Measurements from ENCODE around the gene SELENOF. TPM values are rescaled to one million over a fixed set of nuclear protein-coding genes. Genes with fewer than 3 reads are reported as not detected.
"Not testable (repeated sequence)": the region's sequence is repeated elsewhere in the genome, so short reads cannot be mapped to it uniquely, and the experiment has no call there.

SELENOF gene
- total and polyA plus RNA-seq, 12 donors: 54.1 to 394 (median 197) TPM

DNA sequence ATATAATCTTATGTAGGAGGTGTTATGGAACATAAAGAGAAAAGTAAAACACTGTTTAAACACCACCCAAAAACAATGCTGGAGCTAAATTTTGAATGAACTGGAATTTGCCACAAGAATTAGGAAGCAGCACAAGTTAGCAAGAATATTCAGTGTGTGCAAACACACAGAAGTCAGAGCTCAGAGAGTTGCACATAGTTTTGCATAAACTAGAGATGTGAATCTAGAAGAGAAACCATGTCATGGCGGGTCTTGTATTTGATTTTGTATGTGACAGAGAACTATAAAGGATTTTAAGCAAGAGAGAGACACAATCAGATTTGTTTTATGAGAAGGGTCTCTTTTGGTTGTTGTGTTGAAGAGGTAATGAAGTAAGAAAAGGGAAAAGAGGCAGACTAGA, 38.2 kb downstream of the SELENOF start:
- Histone ChIP-seq H3K27ac (no peak overlapping the region), H3K36me3 (replicated peaks in 1 of 2) (peaks cover 0 to 14% of the 10 kb centered on the region in 2 donors), H3K9me3 (replicated peaks in 1 of 3) (no peaks in the 10 kb centered on the region), H3K4me3 (no peak overlapping the region), H3K27me3 (no peaks in the 10 kb centered on the region), H3K4me1 (replicated peaks in 1 of 2) (no peaks in the 10 kb centered on the region)
- no peak for DNase-seq
- TF ChIP-seq POLR2A (IDR thresholded peaks at IDR 0.05): no peak
- intact Hi-C loops (cut with DNase I): no loop called here
- 93 to 100% (median 97%) methylated on average over 1 of the region's 1 CpG for WGBS, 4 donors

DNA sequence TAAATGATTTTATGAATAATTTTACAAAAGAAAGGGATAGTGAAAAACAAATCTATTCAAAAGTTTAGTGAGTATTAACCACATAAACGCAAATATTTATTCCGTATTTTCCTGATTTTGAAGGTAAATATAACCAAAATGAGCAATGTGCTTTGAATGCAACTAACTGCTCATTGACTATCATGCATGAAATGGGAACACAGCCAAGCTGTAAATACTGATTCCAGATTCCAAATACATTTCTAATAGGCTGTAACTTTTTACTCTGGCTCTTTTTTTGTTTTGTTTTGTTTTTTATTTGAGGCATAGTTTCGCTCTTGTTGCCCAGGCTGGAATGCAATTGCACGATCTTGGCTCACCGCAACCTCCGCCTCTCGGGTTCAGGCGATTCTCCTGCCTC, 41.8 kb downstream of the SELENOF start:
- WGBS, 4 donors: 95 to 99% (median 96%) methylated on average over 8 of the region's 8 CpGs
- no peak overlapping the region for H3K4me3 ChIP-seq
- TF ChIP-seq, protein P1, sequence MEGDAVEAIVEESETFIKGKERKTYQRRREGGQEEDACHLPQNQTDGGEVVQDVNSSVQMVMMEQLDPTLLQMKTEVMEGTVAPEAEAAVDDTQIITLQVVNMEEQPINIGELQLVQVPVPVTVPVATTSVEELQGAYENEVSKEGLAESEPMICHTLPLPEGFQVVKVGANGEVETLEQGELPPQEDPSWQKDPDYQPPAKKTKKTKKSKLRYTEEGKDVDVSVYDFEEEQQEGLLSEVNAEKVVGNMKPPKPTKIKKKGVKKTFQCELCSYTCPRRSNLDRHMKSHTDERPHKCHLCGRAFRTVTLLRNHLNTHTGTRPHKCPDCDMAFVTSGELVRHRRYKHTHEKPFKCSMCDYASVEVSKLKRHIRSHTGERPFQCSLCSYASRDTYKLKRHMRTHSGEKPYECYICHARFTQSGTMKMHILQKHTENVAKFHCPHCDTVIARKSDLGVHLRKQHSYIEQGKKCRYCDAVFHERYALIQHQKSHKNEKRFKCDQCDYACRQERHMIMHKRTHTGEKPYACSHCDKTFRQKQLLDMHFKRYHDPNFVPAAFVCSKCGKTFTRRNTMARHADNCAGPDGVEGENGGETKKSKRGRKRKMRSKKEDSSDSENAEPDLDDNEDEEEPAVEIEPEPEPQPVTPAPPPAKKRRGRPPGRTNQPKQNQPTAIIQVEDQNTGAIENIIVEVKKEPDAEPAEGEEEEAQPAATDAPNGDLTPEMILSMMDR (IDR thresholded peaks at IDR 0.05): no peak
- no peak for TF ChIP-seq POLR2A (IDR thresholded peaks at IDR 0.05)

DNA sequence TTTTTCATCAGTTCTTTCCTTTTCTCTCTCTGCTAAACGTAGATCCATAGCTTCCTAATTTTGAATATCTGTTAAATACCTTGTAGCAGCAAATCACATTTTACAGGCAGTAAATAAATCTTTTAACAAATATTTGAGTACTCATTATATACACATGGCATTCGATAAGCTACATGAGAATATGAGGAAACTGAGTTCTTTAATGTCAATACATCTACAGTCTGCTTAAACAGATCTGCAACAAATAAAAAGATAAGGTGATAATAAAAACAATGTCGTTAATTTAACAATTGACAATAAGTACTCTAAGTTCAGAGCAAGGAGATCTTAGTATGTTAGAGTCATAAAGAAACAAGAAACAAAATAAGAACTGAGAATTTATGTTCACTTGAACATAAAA, 42.9 kb downstream of the SELENOF start:
- no peak for DNase-seq
- no peaks in the 10 kb centered on the region for H3K27me3 ChIP-seq
- H3K36me3 ChIP-seq (replicated peaks in 1 of 2): no peaks in the 10 kb centered on the region
- TF ChIP-seq, protein P1 (IDR thresholded peaks at IDR 0.05): no peak
- no peak for TF ChIP-seq POLR2A (IDR thresholded peaks at IDR 0.05)
- 91 to 98% (median 96%) methylated on average over 3 of the region's 3 CpGs for WGBS, 4 donors
- intact Hi-C loops (cut with DNase I): no loop called here
- H3K4me1 ChIP-seq (replicated peaks in 1 of 2): peaks cover 0 to 8% of the 10 kb centered on the region in 2 donors
- H3K9me3 ChIP-seq (replicated peaks in 1 of 3): no peaks in the 10 kb centered on the region
- H3K27ac ChIP-seq: no peak overlapping the region
- H3K4me3 ChIP-seq: no peak overlapping the region

More for the DNA sequence above, 41.8 kb downstream of the SELENOF start:
- Histone ChIP-seq H3K9me3 (replicated peaks in 1 of 3) (no peaks in the 10 kb centered on the region), H3K4me1 (replicated peaks in 1 of 2) (peaks cover 0 to 8% of the 10 kb centered on the region in 2 donors), H3K27me3 (no peaks in the 10 kb centered on the region), H3K27ac (no peak overlapping the region), H3K36me3 (replicated peaks in 1 of 2) (no peaks in the 10 kb centered on the region)
- intact Hi-C loops (cut with DNase I): no loop called here
- no peak for DNase-seq

DNA sequence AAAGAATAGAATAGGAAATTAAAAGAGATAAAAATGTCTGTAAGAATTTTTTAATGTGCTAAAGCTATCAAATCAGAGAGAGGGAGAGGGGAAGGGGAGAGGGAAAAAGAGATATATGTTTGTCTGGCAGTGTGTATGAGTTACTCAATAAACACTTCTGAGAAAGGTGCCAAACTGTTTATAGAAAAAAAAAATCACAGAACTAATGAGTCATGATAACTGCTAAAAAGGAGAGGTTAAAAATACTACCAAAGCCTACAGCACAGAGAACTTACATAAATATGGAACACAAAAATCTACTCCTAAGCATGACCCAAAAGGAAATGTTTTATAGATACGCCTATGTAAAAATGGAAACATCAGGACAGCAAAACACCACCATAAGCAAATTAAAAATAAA, 45.4 kb downstream of the SELENOF start:
- 92 to 100% (median 98%) methylated on average over 1 of the region's 1 CpG for WGBS, 4 donors

DNA sequence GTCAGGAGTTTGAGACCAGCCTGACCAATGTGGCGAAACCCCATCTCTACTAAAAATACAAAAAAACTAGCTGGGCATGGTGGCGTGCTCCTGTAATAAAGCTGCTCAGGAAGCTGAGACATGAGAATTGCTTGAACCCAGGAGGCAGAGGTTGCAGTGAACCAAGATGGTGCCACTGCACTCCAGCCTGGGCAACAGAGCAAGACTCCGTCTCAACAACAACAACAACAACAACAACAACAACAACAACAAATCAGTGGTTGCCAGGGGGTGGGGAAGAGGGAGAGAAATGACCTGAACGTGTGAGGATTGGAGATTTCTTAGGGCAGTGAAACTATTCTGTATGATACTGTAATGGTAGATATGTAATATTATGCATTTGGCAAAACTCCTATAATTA, 46.6 kb downstream of the SELENOF start:
- H3K36me3 ChIP-seq (replicated peaks in 1 of 2); intact Hi-C loops (cut with DNase I); H3K4me3 ChIP-seq; H3K27ac ChIP-seq; H3K4me1 ChIP-seq (replicated peaks in 1 of 2); DNase-seq; H3K9me3 ChIP-seq (replicated peaks in 1 of 3); H3K27me3 ChIP-seq: not testable (repeated sequence)
- 94 to 99% (median 97%) methylated on average over 4 of the region's 4 CpGs for WGBS, 4 donors

More for the DNA sequence above, 45.4 kb downstream of the SELENOF start:
- Histone ChIP-seq H3K9me3 (replicated peaks in 1 of 3) (no peaks in the 10 kb centered on the region), H3K27me3 (no peaks in the 10 kb centered on the region), H3K36me3 (replicated peaks in 1 of 2) (no peaks in the 10 kb centered on the region), H3K4me3 (no peak overlapping the region), H3K27ac (no peak overlapping the region), H3K4me1 (replicated peaks in 1 of 2) (peaks cover 0 to 8% of the 10 kb centered on the region in 2 donors)
- TF ChIP-seq, protein P1 (IDR thresholded peaks at IDR 0.05): no peak
- TF ChIP-seq POLR2A (IDR thresholded peaks at IDR 0.05): no peak
- DNase-seq: no peak
- intact Hi-C loops (cut with DNase I): no loop called here
